ENCODE results near the gene MRPL20.

Gene MRPL20

GRCh38 chr1:1438531-1439381 is 31.7 kb upstream of the MRPL20 start:
- no peak overlapping the region for H3K27ac ChIP-seq
- no peak for TF ChIP-seq ZFX (IDR thresholded peaks at IDR 0.05; ENCODE audit: borderline replicate concordance)
- no peak for TF ChIP-seq CTCF (IDR thresholded peaks at IDR 0.05)

- TF ChIP-seq ZFX (IDR thresholded peaks at IDR 0.05; ENCODE audit: borderline replicate concordance) (no peak), CTCF (IDR thresholded peaks at IDR 0.05) (no peak)
- peak overlapping the region; percentile 55 for H3K27ac ChIP-seq
Observed at GRCh38 chr1:1437904-1438376, 30.8 kb upstream of the MRPL20 start.

- H3K27ac ChIP-seq, result peak overlapping the region; percentile 55
Observed at GRCh38 chr1:1437033-1437903, 30.2 kb upstream of the MRPL20 start.

GRCh38 chr1:1436630-1437032 is 29.5 kb upstream of the MRPL20 start:
- H3K27ac ChIP-seq, result no peak overlapping the region
- no peak for TF ChIP-seq ZFX (IDR thresholded peaks at IDR 0.05; ENCODE audit: borderline replicate concordance)
- TF ChIP-seq CTCF (IDR thresholded peaks at IDR 0.05), result no peak

More at GRCh38 chr1:1437033-1437903, 30.2 kb upstream of the MRPL20 start:
- no peak for TF ChIP-seq ZFX (IDR thresholded peaks at IDR 0.05; ENCODE audit: borderline replicate concordance)
- TF ChIP-seq CTCF (IDR thresholded peaks at IDR 0.05), result no peak

- TF ChIP-seq CTCF (IDR thresholded peaks at IDR 0.05), result no peak
- TF ChIP-seq ZFX (IDR thresholded peaks at IDR 0.05; ENCODE audit: borderline replicate concordance), result no peak
- H3K27ac ChIP-seq, result no peak overlapping the region
Observed at GRCh38 chr1:1435911-1436629, 29.0 kb upstream of the MRPL20 start.

- no peak for TF ChIP-seq CTCF (IDR thresholded peaks at IDR 0.05)
- no peak for TF ChIP-seq ZFX (IDR thresholded peaks at IDR 0.05; ENCODE audit: borderline replicate concordance)
- no peak within 1 kb of the TSS for H3K27ac ChIP-seq
Observed at GRCh38 chr1:1435106-1435903, 28.2 kb upstream of the MRPL20 start, which contains the start of gene VWA1. Gene VWA1, plus strand, starts transcription at chr1:1435690. Its CDS starts 59 bp downstream, at chr1:1435749.

All from 22Rv1 (cell line).